GM12873 (cell line): ENCODE data around the gene CDK11A.

Experiments
- CTCF ChIP-seq: IDR thresholded peaks from 2 replicates; pipeline ENCODE4 v1.5.1; 2012; ENCODE audit warnings: low read depth, mild to moderate bottlenecking, moderate library complexity, low read length, control low read depth; ENCODE audit not compliant: insufficient read depth; ENCODE audit errors: missing control alignments

CDK11A gene

GRCh38 chr1:1752636-1753606 is 28.8 kb upstream of the CDK11A start:
- TF ChIP-seq CTCF, result no peak

GRCh38 chr1:1752190-1752589 is 28.0 kb upstream of the CDK11A start:
- no peak for TF ChIP-seq CTCF

GRCh38 chr1:1748686-1749321 is 24.6 kb upstream of the CDK11A start:
- no peak for TF ChIP-seq CTCF

- TF ChIP-seq CTCF, result no peak
These were observed 8.2 kb upstream of the CDK11A start for GRCh38 chr1:1732381-1732780.

GRCh38 chr1:1730870-1731269 is 6.7 kb upstream of the CDK11A start:
- TF ChIP-seq CTCF, result no peak

- no peak for TF ChIP-seq CTCF
These were observed 3.0 kb downstream of the CDK11A start for GRCh38 chr1:1721201-1721600.

- TF ChIP-seq CTCF, result no peak
These were observed 20.4 kb downstream of the CDK11A start for GRCh38 chr1:1703796-1704195.
